D721Med (cell line): ENCODE results near the gene SLC48A1.

Experiments
- DNase-seq: peaks from one replicate; pipeline ENCODE4 v3.0.0; 2011; ENCODE audit warnings: low spot score; ENCODE audit not compliant: insufficient read length
- FAIRE-seq: peaks from 2 replicates; lab custom pipeline; 2011; peaks lifted over from hg19 to GRCh38; lab: Jason Lieb, UNC
- CTCF ChIP-seq: IDR thresholded peaks from 2 replicates; pipeline ENCODE4 v1.5.1; 2012; ENCODE audit warnings: mild to moderate bottlenecking, control low read depth; ENCODE audit not compliant: insufficient read depth; ENCODE audit errors: missing control alignments

Gene SLC48A1

GRCh38 chr12:47793015-47793681, 20.1 kb downstream of the SLC48A1 start:
- DNase-seq, result no peak
- FAIRE-seq, result no peak
- TF ChIP-seq CTCF, result no peak

- FAIRE-seq (no peak), DNase-seq (no peak)
- TF ChIP-seq CTCF, result no peak
These were observed 21.6 kb downstream of the SLC48A1 start for GRCh38 chr12:47794679-47795078.

- no peak for TF ChIP-seq CTCF
- FAIRE-seq (no peak), DNase-seq (no peak)
These were observed 22.2 kb downstream of the SLC48A1 start for GRCh38 chr12:47795121-47795813.

- FAIRE-seq (no peak), DNase-seq (no peak)
- TF ChIP-seq CTCF, result no peak
These were observed 22.9 kb downstream of the SLC48A1 start for GRCh38 chr12:47795814-47796411.

- FAIRE-seq (no peak), DNase-seq (no peak)
- TF ChIP-seq CTCF, result peak; percentile 16
These were observed 24.4 kb downstream of the SLC48A1 start for GRCh38 chr12:47797441-47797840.

- FAIRE-seq (no peak), DNase-seq (no peak)
- no peak for TF ChIP-seq CTCF
These were observed 25.4 kb downstream of the SLC48A1 start for GRCh38 chr12:47798382-47798948.
